SK-N-SH (cell line): ENCODE results near the gene CIROP. TPM values are rescaled to one million over a fixed set of nuclear protein-coding genes. Genes with fewer than 3 reads are reported as not detected.

Source experiments
- CTCF ChIA-PET: fragments of 300-600, 350-600 bp; formaldehyde crosslinking; extraction: SDS; loops from one replicate; lab custom pipeline; 2021; lab: Yijun Ruan, JAX
- POLR2A ChIA-PET: fragments of 350-600 bp; sonication (Branson Sonifier 250); formaldehyde crosslinking; extraction: SDS; loops from one replicate; lab custom pipeline; 2020; ENCODE audit warnings: antibody characterized with exemption, inconsistent platforms; lab: Yijun Ruan, JAX
- DNase-seq: peaks from one replicate; pipeline ENCODE4 v3.0.0; 2012
- H2AFZ ChIP-seq: fragments of 200-600 bp; sonication (generic); 2 replicates; pipeline ENCODE4 v1.8.1; 2016; ENCODE audit warnings: antibody characterized with exemption, mild to moderate bottlenecking, low read depth
- H3F3A ChIP-seq: fragments of 200-600 bp; sonication (generic); replicated peaks from 2 replicates; pipeline ENCODE3; 2016; ENCODE audit warnings: antibody characterized with exemption, mild to moderate bottlenecking; ENCODE audit not compliant: insufficient read depth
- H3K27ac ChIP-seq, 2 experiments: fragments of 200-500 bp in 1 of 2; fragments of 200-600 bp in 1 of 2; sonication (Bioruptor generic) in 1 of 2; sonication (generic), shearing (Covaris generic) in 1 of 2; 2 replicates each; pipeline versions ENCODE4 v1.5.1 to v1.6.1; 2014 to 2016; ENCODE audit warnings: low read depth in 2 of 2, inconsistent platforms in 1 of 2, low read length in 1 of 2, mild to moderate bottlenecking in 1 of 2, mixed read lengths in 1 of 2
- H3K27me3 ChIP-seq: fragments of 200-600 bp; sonication (generic), shearing (Covaris generic); 2 replicates; pipeline ENCODE4 v1.6.1; 2016; ENCODE audit warnings: mixed run types; ENCODE audit not compliant: insufficient read depth
- H3K36me3 ChIP-seq, 2 experiments: fragments of 200-500 bp in 1 of 2; fragments of 200-600 bp in 1 of 2; sonication (Bioruptor generic) in 1 of 2; sonication (generic) in 1 of 2; replicated peaks in 1 of 2; 2 replicates each; pipeline versions ENCODE3 to v1.5.1; 2014 to 2016; ENCODE audit warnings: low read length in 1 of 2, mild to moderate bottlenecking in 1 of 2; ENCODE audit not compliant: insufficient read depth in 2 of 2, control insufficient read depth in 1 of 2
- H3K4me1 ChIP-seq, 2 experiments: fragments of 200-500 bp in 1 of 2; fragments of 200-600 bp in 1 of 2; sonication (Bioruptor generic) in 1 of 2; sonication (generic), shearing (Covaris generic) in 1 of 2; 2 replicates each; pipeline versions ENCODE4 v1.5.1 to v1.6.1; 2014 to 2016; ENCODE audit warnings: low read depth in 1 of 2, low read length in 1 of 2, mixed run types in 1 of 2; ENCODE audit not compliant: insufficient read depth in 2 of 2, control insufficient read depth in 1 of 2
- H3K4me2 ChIP-seq: fragments of 200-600 bp; sonication (generic), shearing (Covaris generic); 2 replicates; pipeline ENCODE4 v1.6.1; 2017; ENCODE audit warnings: mixed run types
- H3K4me3 ChIP-seq, 2 experiments: fragments of 200-500 bp in 1 of 2; fragments of 200-600 bp in 1 of 2; sonication (Bioruptor generic) in 1 of 2; sonication (generic), shearing (Covaris generic) in 1 of 2; 2 replicates each; pipeline versions ENCODE4 v1.5.1 to v1.8.1; 2014 to 2016; ENCODE audit warnings: low read depth in 2 of 2, inconsistent platforms in 1 of 2, low read length in 1 of 2, mild to moderate bottlenecking in 1 of 2, mixed read lengths in 1 of 2, moderate library complexity in 1 of 2
- H3K79me2 ChIP-seq: fragments of 200-600 bp; sonication (generic); 2 replicates; pipeline ENCODE4 v1.8.1; 2017; ENCODE audit warnings: mild to moderate bottlenecking; ENCODE audit not compliant: insufficient read depth
- H3K9ac ChIP-seq: fragments of 200-600 bp; sonication (generic); 2 replicates; pipeline ENCODE4 v1.6.1; 2017; ENCODE audit warnings: mixed run types
- H3K9me2 ChIP-seq: fragments of 200-600 bp; sonication (generic); 2 replicates; pipeline ENCODE4 v1.6.1; 2017; ENCODE audit warnings: mixed run types
- H3K9me3 ChIP-seq: fragments of 200-600 bp; sonication (generic); 2 replicates; pipeline ENCODE4 v1.6.1; 2017; ENCODE audit warnings: mixed run types, mild to moderate bottlenecking, moderate library complexity
- H4K20me1 ChIP-seq: fragments of 200-600 bp; sonication (generic); 2 replicates; pipeline ENCODE4 v1.6.1; 2017; ENCODE audit warnings: mild to moderate bottlenecking, mixed run types; ENCODE audit not compliant: insufficient read depth
- CHD2 ChIP-seq: fragments of 150-350 bp; IDR thresholded peaks from 2 replicates; pipeline ENCODE4 v1.6.1; 2018; ENCODE audit warnings: low read length; ENCODE audit not compliant: partially characterized antibody
- CTCF ChIP-seq: fragments of 200-600 bp; sonication (generic); IDR thresholded peaks from 2 replicates; pipeline ENCODE4 v1.6.1; 2017; ENCODE audit warnings: antibody characterized with exemption, mild to moderate bottlenecking, moderate library complexity
- ELF1 ChIP-seq: IDR thresholded peaks from 2 replicates; pipeline ENCODE4 v1.4.0; 2012
- EP300 ChIP-seq, 2 experiments: IDR thresholded peaks; 2 replicates each; pipeline versions ENCODE4 v1.4.0 to v1.6.1; 2012; ENCODE audit warnings: borderline replicate concordance in 1 of 2, low read depth in 1 of 2, low read length in 1 of 2
- EZH2phosphoT487 ChIP-seq: fragments of 200-600 bp; sonication (generic); IDR thresholded peaks from 2 replicates; pipeline ENCODE4 v1.6.1; 2017; ENCODE audit warnings: low read depth, mixed run types, mild to moderate bottlenecking, antibody characterized with exemption, moderate library complexity, borderline replicate concordance
- FOSL2 ChIP-seq: IDR thresholded peaks from 2 replicates; pipeline ENCODE4 v1.4.0; 2012; ENCODE audit warnings: low read depth, mild to moderate bottlenecking, moderate library complexity, borderline replicate concordance
- GABPA ChIP-seq: IDR thresholded peaks from 2 replicates; pipeline ENCODE4 v1.4.0; 2012; ENCODE audit warnings: low read depth, mild to moderate bottlenecking
- GATA2 ChIP-seq: sonication (generic); formaldehyde crosslinking; IDR thresholded peaks from 2 replicates; pipeline ENCODE4 v1.5.0; 2020; ENCODE audit warnings: mild to moderate bottlenecking, missing genetic modification reagents
- IRF3 ChIP-seq: fragments of 150-350 bp; IDR thresholded peaks from 2 replicates; pipeline ENCODE4 v1.6.1; 2016; ENCODE audit warnings: mild to moderate bottlenecking, low read depth, low read length
- JUND ChIP-seq: IDR thresholded peaks from 2 replicates; pipeline ENCODE4 v1.4.0; 2012
- MAX ChIP-seq: IDR thresholded peaks from 2 replicates; pipeline ENCODE4 v1.4.0; 2012; ENCODE audit warnings: low read depth
- MXI1 ChIP-seq: IDR thresholded peaks from 2 replicates; pipeline ENCODE4 v1.6.1; 2012; ENCODE audit warnings: mild to moderate bottlenecking, low read depth, low read length, improper control_type of control experiment
- NFIC ChIP-seq: IDR thresholded peaks from 2 replicates; pipeline ENCODE4 v1.4.0; 2012; ENCODE audit warnings: borderline replicate concordance
- PBX3 ChIP-seq: IDR thresholded peaks from 2 replicates; pipeline ENCODE4; 2012
- POLR2AphosphoS5 ChIP-seq: IDR thresholded peaks from 2 replicates; pipeline ENCODE4 v1.6.1; 2012; ENCODE audit warnings: low read depth, low read length
- RCOR1 ChIP-seq: fragments of 150-350 bp; IDR thresholded peaks from 2 replicates; pipeline ENCODE4 v1.6.1; 2017; ENCODE audit warnings: antibody characterized with exemption, low read length
- REST ChIP-seq: IDR thresholded peaks from 2 replicates; pipeline ENCODE4 v1.6.1; 2012; ENCODE audit warnings: mild to moderate bottlenecking, low read depth, low read length, moderate library complexity
- RFX5 ChIP-seq: IDR thresholded peaks from 2 replicates; pipeline ENCODE4 v1.6.1; 2012; ENCODE audit warnings: mild to moderate bottlenecking, improper control_type of control experiment, low read length
- SIN3A ChIP-seq: IDR thresholded peaks from 2 replicates; pipeline ENCODE4 v1.6.1; 2012; ENCODE audit warnings: low read depth, mild to moderate bottlenecking, low read length, moderate library complexity, borderline replicate concordance
- TAF1 ChIP-seq: IDR thresholded peaks from 2 replicates; pipeline ENCODE4 v1.6.1; 2012; ENCODE audit warnings: low read depth, mild to moderate bottlenecking, low read length, moderate library complexity, borderline replicate concordance
- TCF12 ChIP-seq: IDR thresholded peaks from 2 replicates; pipeline ENCODE4 v1.4.0; 2012
- USF1 ChIP-seq: IDR thresholded peaks from 2 replicates; pipeline ENCODE4 v1.4.0; 2012; ENCODE audit warnings: low read depth, borderline replicate concordance
- YY1 ChIP-seq: IDR thresholded peaks from 2 replicates; pipeline ENCODE4 v1.4.0; 2012; ENCODE audit warnings: low read depth, mild to moderate bottlenecking
- WGBS: methylation state at CpG from one replicate; pipeline ENCODE4 v1.1.6; 2017; ENCODE audit warnings: low lambda C conversion rate; 5-methylcytosine and 5-hydroxymethylcytosine counted together
- polyA plus RNA-seq, 3 experiments: library from polyadenylated mRNA; depleted of rRNA; stranded (reverse); fragments of >200 nt; gene quantifications; 2 replicates each; pipeline ENCODE4 v1.2.3, GENCODE V29; 2012

CIROP gene
- polyA plus RNA-seq, 1 of the 3 experiments (the other 2 are of a cell fraction): not detected

- Histone ChIP-seq H3K9ac (peak within 1 kb of the TSS; percentile 95), H3K79me2 (peaks cover 78% of the 10 kb centered on the region), H3K9me2 (no peaks in the 10 kb centered on the region), H3K27ac (peak within 1 kb of the TSS; percentile 93 to 96), H2AFZ (peak within 1 kb of the TSS; percentile 75), H3K27me3 (no peaks in the 10 kb centered on the region), H3K9me3 (no peaks in the 10 kb centered on the region), H3K4me3 (peak within 1 kb of the TSS; percentile 77 to 94), H3K4me2 (peak within 1 kb of the TSS; percentile 86), H3K36me3 (peaks cover 39 to 45% of the 10 kb centered on the region in 2 experiments), H3K4me1 (peaks cover 7 to 20% of the 10 kb centered on the region in 2 experiments; a peak in 3 of 4 replicates), H3F3A (no peaks in the 10 kb centered on the region), H4K20me1 (peaks cover 58% of the 10 kb centered on the region)
- peak; percentile 97 for DNase-seq
- ChIA-PET CTCF (interaction anchor here (0.6 to 3.4 kb wide), 14 partner anchors 13 to 223 kb away, joined by 3 to 21 read pairs (median 4); partner anchors contain the start of gene CDH24), POLR2A (interaction anchor here (0.6 to 2.1 kb wide), 15 partner anchors 12 to 467 kb away, joined by 3 to 11 read pairs (median 4); partner anchors contain the start of genes CDH24, HOMEZ, PABPN1 and PPP1R3E)
- WGBS: under 1% methylated on average over 40 of the region's 46 CpGs
- TF ChIP-seq POLR2AphosphoS5: peak; percentile 88
- no peak for TF ChIP-seq TCF12
- TF ChIP-seq CHD2: no peak
- TF ChIP-seq GABPA: peak; percentile 71
- TF ChIP-seq CTCF: no peak
- TF ChIP-seq IRF3: no peak
- TF ChIP-seq ELF1: peak; percentile 69; the same call in 1 of the 2 replicates
- peak; percentile 46; the same call in 1 of the 2 replicates for TF ChIP-seq MXI1
- TF ChIP-seq PBX3: no peak; the same call in 1 of the 2 replicates
- peak; percentile 16 for TF ChIP-seq RFX5
- TF ChIP-seq TAF1: peak; percentile 78
- TF ChIP-seq YY1: 0 out of 2 replicates have a peak, but pooled peaks have one; percentile 57
- no peak for TF ChIP-seq RCOR1
- no peak for TF ChIP-seq GATA2 (CRISPR knock-in tag)
- no peak for TF ChIP-seq EP300 (IDR thresholded peaks at IDR 0.05; ENCODE audit: borderline replicate concordance in 1 of 2, low read depth in 1 of 2, low read length in 1 of 2)
- TF ChIP-seq SIN3A: no peak
- TF ChIP-seq JUND: no peak; the same call in 1 of the 2 replicates
- TF ChIP-seq NFIC: no peak
- 0 out of 2 replicates have a peak, but pooled peaks have one; percentile 9 for TF ChIP-seq REST
- TF ChIP-seq FOSL2: peak; percentile 44; the same call in 1 of the 2 replicates
- TF ChIP-seq EZH2phosphoT487: no peak
- TF ChIP-seq MAX: peak; percentile 56; the same call in 1 of the 2 replicates
- no peak for TF ChIP-seq USF1
These were observed 9.3 kb downstream of the CIROP start, which contains the start of gene C14orf119 for GRCh38 chr14:23095196-23096108. Gene C14orf119, plus strand, starts transcription at chr14:23095505. Its CDS starts 2,154 bp downstream, at chr14:23097659.
